Ovary (tissue), 3 donors: ENCODE data around the gene WSB1.
"Not testable (repeated sequence)": the region's sequence is repeated elsewhere in the genome, so short reads cannot be mapped to it uniquely, and the experiment has no call there.

Experiments
- CTCF ChIP-seq, 3 donors: fragments of 450-650 bp in 2 of 3; fragments of 200-600 bp in 1 of 3; IDR thresholded peaks; one replicate each; pipeline versions ENCODE4 v1.5.1 to v1.8.0; 2016 to 2022; ENCODE audit warnings: antibody characterized with exemption in 3 of 3, mild to moderate bottlenecking in 1 of 3
- POLR2A ChIP-seq: fragments of 450-650 bp; IDR thresholded peaks from one replicate; pipeline ENCODE4 v1.6.1; 2017; ENCODE audit warnings: antibody characterized with exemption, mild to moderate bottlenecking, moderate library complexity
- donor health status: DM: no; HTN: no; CAD: no.

- TF ChIP-seq CTCF (IDR thresholded peaks at IDR 0.05); POLR2A: not testable (repeated sequence)
These were observed 43.1 kb upstream of the WSB1 start for GRCh38 chr17:27250791-27251190.
